Neutrophil (primary cell): Measurements from ENCODE around the gene NEUROD4.

Experiments
- H3K27ac ChIP-seq: fragments of 200-600 bp; sonication (generic); 2 replicates; pipeline ENCODE4 v1.5.1; 2016; ENCODE audit warnings: mild to moderate bottlenecking, moderate library complexity
- H3K27me3 ChIP-seq: fragments of 200-600 bp; sonication (generic); 2 replicates; pipeline ENCODE4 v1.6.0; 2016; ENCODE audit warnings: mild to moderate bottlenecking
- H3K36me3 ChIP-seq: fragments of 200-600 bp; sonication (generic); 2 replicates; pipeline ENCODE4 v1.5.1; 2017
- H3K4me1 ChIP-seq, 2 experiments: fragments of 200-600 bp in 1 of 2; sonication (generic) in 1 of 2; 1 replicate in 1 of 2; 2 replicates in 1 of 2; pipeline versions ENCODE4 v1.5.1 to v1.6.1; 2013 to 2016; ENCODE audit warnings: low read depth in 1 of 2, low read length in 1 of 2, mild to moderate bottlenecking in 1 of 2, moderate library complexity in 1 of 2; ENCODE audit not compliant: control insufficient read depth in 1 of 2, insufficient read depth in 1 of 2
- H3K4me3 ChIP-seq, 2 experiments: fragments of 200-600 bp in 1 of 2; sonication (generic) in 1 of 2; 1 replicate in 1 of 2; 2 replicates in 1 of 2; pipeline ENCODE4 v1.5.1; 2013 to 2016; ENCODE audit warnings: low read depth in 1 of 2, low read length in 1 of 2, mild to moderate bottlenecking in 1 of 2, moderate library complexity in 1 of 2
- H3K9me3 ChIP-seq: fragments of 200-600 bp; sonication (generic); 2 replicates; pipeline ENCODE4 v1.5.1; 2016
- CTCF ChIP-seq: fragments of 200-600 bp; sonication (generic); IDR thresholded peaks from 2 replicates; pipeline ENCODE4 v1.5.1; 2016; ENCODE audit warnings: antibody characterized with exemption

Gene NEUROD4

DNA sequence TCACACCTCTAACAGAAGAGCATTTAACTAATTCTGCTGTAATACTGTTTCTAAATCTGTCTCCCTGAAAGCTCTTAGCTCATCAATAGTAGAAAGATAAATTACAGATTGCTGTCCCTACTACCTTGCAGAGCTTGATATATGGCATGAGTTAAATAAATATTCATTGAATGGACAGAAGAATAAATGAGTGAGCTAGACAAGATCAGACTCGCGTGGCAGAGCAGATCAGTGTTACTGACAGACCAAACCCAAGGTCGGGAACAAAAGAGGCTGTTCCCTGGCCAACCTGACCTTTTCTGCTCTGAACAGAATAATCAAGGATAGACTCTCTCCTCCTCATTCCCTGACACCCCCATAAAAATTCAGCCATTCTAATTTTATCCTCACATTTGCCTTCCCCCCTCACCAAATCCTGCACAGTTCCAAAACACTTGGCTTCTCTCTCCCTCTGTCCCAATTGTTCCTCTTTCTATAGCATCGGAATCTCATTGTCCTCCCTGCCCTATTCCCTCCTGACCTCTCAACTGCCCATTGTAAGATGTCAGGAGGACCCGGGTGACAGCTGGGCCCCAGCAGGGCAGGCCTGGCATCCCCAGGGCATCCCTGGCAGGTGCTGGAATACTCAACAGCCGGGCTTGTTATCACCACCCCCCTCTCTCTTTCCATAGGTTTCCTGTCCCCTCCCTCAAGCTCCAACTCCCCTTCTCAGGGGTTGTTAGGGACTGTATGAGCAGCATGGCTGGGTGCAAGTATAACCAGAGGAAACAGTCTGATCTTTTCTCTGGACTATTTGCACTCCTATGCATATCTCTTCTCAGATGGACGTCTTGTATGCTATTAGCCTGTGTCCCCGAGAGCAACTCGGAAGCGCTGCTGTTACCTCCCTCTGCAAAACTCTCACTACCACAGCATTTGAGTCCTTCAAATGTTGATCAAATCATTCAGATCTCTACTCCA lies 19.9 kb downstream of the NEUROD4 start:
- no peaks in the 10 kb centered on the region for H3K27me3 ChIP-seq
- H3K36me3 ChIP-seq, result no peaks in the 10 kb centered on the region
- peaks cover 49 to 65% of the 10 kb centered on the region in 2 experiments for H3K4me1 ChIP-seq
- H3K4me3 ChIP-seq, result no peak overlapping the region
- no peaks in the 10 kb centered on the region for H3K9me3 ChIP-seq
- no peak for TF ChIP-seq CTCF
- H3K27ac ChIP-seq, result no peak overlapping the region

- H3K36me3 ChIP-seq, result no peaks in the 10 kb centered on the region
- H3K4me3 ChIP-seq, result no peak overlapping the region
- H3K27ac ChIP-seq, result peak overlapping the region; percentile 86
- H3K4me1 ChIP-seq, result peaks cover 47 to 62% of the 10 kb centered on the region in 2 experiments
- no peak for TF ChIP-seq CTCF
- no peaks in the 10 kb centered on the region for H3K27me3 ChIP-seq
- no peaks in the 10 kb centered on the region for H3K9me3 ChIP-seq
These were observed 21.7 kb downstream of the NEUROD4 start for GRCh38 chr12:55041345-55042055.

DNA sequence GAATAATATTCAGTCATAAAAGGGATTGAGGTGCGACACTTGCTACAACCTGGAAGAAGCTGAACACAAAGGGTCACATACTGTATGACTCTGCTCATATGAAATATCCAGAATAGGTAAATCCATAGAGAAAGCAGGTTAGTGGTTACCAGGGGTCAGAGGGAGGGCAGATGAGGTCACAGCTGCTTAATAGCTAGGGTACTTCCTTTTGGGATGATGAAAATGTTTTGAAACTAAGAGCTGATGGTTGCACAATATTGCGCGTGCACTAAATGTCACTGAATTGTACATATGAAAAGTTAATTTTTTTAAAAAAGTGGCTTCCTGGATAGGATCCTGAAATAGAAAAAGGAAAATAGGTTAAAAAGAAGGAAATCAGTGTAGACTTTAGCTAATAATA lies 23.8 kb downstream of the NEUROD4 start:
- peak overlapping the region in 1 of 2 experiments; percentile 39 for H3K4me3 ChIP-seq
- no peaks in the 10 kb centered on the region for H3K36me3 ChIP-seq
- H3K27me3 ChIP-seq, result no peaks in the 10 kb centered on the region
- H3K9me3 ChIP-seq, result no peaks in the 10 kb centered on the region
- H3K4me1 ChIP-seq, result peaks cover 43 to 48% of the 10 kb centered on the region in 2 experiments
- no peak for TF ChIP-seq CTCF
- peak overlapping the region; percentile 86 for H3K27ac ChIP-seq

- no peak for TF ChIP-seq CTCF
- Histone ChIP-seq H3K27me3 (no peaks in the 10 kb centered on the region), H3K4me1 (peaks cover 43 to 48% of the 10 kb centered on the region in 2 experiments), H3K9me3 (no peaks in the 10 kb centered on the region), H3K27ac (peak overlapping the region; percentile 86), H3K36me3 (no peaks in the 10 kb centered on the region), H3K4me3 (peak overlapping the region in 1 of 2 experiments; percentile 39)
These were observed 24.4 kb downstream of the NEUROD4 start for GRCh38 chr12:55044135-55044534.

DNA sequence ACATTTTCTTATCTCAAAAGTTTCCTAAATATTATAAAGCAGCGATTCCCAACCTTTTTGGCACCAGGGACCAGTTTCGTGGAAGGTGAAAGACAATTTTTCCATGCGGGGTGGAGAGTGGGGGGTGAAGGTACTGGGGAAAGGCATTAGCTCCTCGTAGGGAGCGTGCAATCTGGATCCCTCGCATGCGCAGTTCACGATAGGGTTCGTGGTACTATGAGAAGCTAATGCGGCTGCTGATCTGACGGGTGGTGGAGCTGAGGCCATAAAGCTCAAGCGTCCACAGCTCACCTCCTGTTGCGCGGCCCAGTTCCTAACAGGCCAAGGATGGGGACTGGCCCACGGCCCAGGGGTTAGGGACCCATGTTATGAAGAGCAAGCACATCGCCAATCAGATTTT lies 29.9 kb downstream of the NEUROD4 start:
- no peaks in the 10 kb centered on the region for H3K9me3 ChIP-seq
- no peaks in the 10 kb centered on the region for H3K36me3 ChIP-seq
- peaks cover 5 to 7% of the 10 kb centered on the region in 2 experiments for H3K4me1 ChIP-seq
- H3K27me3 ChIP-seq, result no peaks in the 10 kb centered on the region
- H3K27ac ChIP-seq, result no peak overlapping the region
- no peak for TF ChIP-seq CTCF
- H3K4me3 ChIP-seq, result no peak overlapping the region
